ENCODE measurements around the gene PLA2G4A.

PLA2G4A gene

GRCh38 chr1:186978596-186979556 lies 150.1 kb downstream of the PLA2G4A start:
- TF ChIP-seq GATA2 (IDR thresholded peaks at IDR 0.05; ENCODE audit: low read depth, low read length) (no peak), GATA3 (IDR thresholded peaks at IDR 0.05; ENCODE audit: low read depth, low read length) (no peak)

- TF ChIP-seq GATA2 (IDR thresholded peaks at IDR 0.05; ENCODE audit: low read depth, low read length) (no peak), GATA3 (IDR thresholded peaks at IDR 0.05; ENCODE audit: low read depth, low read length) (no peak)
Observed at GRCh38 chr1:186980400-186980799, 151.7 kb downstream of the PLA2G4A start.

- TF ChIP-seq GATA2 (IDR thresholded peaks at IDR 0.05; ENCODE audit: low read depth, low read length) (no peak), GATA3 (IDR thresholded peaks at IDR 0.05; ENCODE audit: low read depth, low read length) (no peak)
Observed at GRCh38 chr1:186982116-186982515, 153.4 kb downstream of the PLA2G4A start.

- TF ChIP-seq GATA3 (IDR thresholded peaks at IDR 0.05; ENCODE audit: low read depth, low read length) (no peak), GATA2 (IDR thresholded peaks at IDR 0.05; ENCODE audit: low read depth, low read length) (no peak)
Observed at GRCh38 chr1:186983327-186983726, 154.6 kb downstream of the PLA2G4A start.

GRCh38 chr1:186984959-186985358 lies 156.2 kb downstream of the PLA2G4A start:
- TF ChIP-seq GATA2 (IDR thresholded peaks at IDR 0.05; ENCODE audit: low read depth, low read length) (no peak), GATA3 (IDR thresholded peaks at IDR 0.05; ENCODE audit: low read depth, low read length) (no peak)

GRCh38 chr1:186985889-186986491 lies 157.2 kb downstream of the PLA2G4A start:
- TF ChIP-seq GATA2 (IDR thresholded peaks at IDR 0.05; ENCODE audit: low read depth, low read length): no peak
- no peak for TF ChIP-seq GATA3 (IDR thresholded peaks at IDR 0.05; ENCODE audit: low read depth, low read length)

- TF ChIP-seq GATA2 (IDR thresholded peaks at IDR 0.05; ENCODE audit: low read depth, low read length) (no peak), GATA3 (IDR thresholded peaks at IDR 0.05; ENCODE audit: low read depth, low read length) (no peak)
Observed at GRCh38 chr1:186987065-186987464, 158.3 kb downstream of the PLA2G4A start.

- no peak for TF ChIP-seq GATA3 (IDR thresholded peaks at IDR 0.05; ENCODE audit: low read depth, low read length)
- TF ChIP-seq GATA2 (IDR thresholded peaks at IDR 0.05; ENCODE audit: low read depth, low read length): no peak
Observed at GRCh38 chr1:186987769-186988168, 159.0 kb downstream of the PLA2G4A start.

- TF ChIP-seq GATA2 (IDR thresholded peaks at IDR 0.05; ENCODE audit: low read depth, low read length) (no peak), GATA3 (IDR thresholded peaks at IDR 0.05; ENCODE audit: low read depth, low read length) (no peak)
Observed at GRCh38 chr1:186993996-186994395, 165.2 kb downstream of the PLA2G4A start.

- TF ChIP-seq GATA2 (IDR thresholded peaks at IDR 0.05; ENCODE audit: low read depth, low read length): no peak
- TF ChIP-seq GATA3 (IDR thresholded peaks at IDR 0.05; ENCODE audit: low read depth, low read length): no peak
Observed at GRCh38 chr1:186994897-186995296, 166.1 kb downstream of the PLA2G4A start.

- no peak for TF ChIP-seq GATA3 (IDR thresholded peaks at IDR 0.05; ENCODE audit: low read depth, low read length)
- no peak for TF ChIP-seq GATA2 (IDR thresholded peaks at IDR 0.05; ENCODE audit: low read depth, low read length)
Observed at GRCh38 chr1:186996816-186997215, 168.1 kb downstream of the PLA2G4A start.

GRCh38 chr1:186997877-186998276 lies 169.1 kb downstream of the PLA2G4A start:
- TF ChIP-seq GATA3 (IDR thresholded peaks at IDR 0.05; ENCODE audit: low read depth, low read length) (no peak), GATA2 (IDR thresholded peaks at IDR 0.05; ENCODE audit: low read depth, low read length) (no peak)

- TF ChIP-seq GATA2 (IDR thresholded peaks at IDR 0.05; ENCODE audit: low read depth, low read length) (no peak), GATA3 (IDR thresholded peaks at IDR 0.05; ENCODE audit: low read depth, low read length) (no peak)
Observed at GRCh38 chr1:186999506-186999905, 170.8 kb downstream of the PLA2G4A start.

- no peak for TF ChIP-seq GATA2 (IDR thresholded peaks at IDR 0.05; ENCODE audit: low read depth, low read length)
Observed at GRCh38 chr1:187001198-187001889, 172.6 kb downstream of the PLA2G4A start.

All from SH-SY5Y (cell line).